ENCODE data around the gene TLK1.

TLK1 gene

DNA sequence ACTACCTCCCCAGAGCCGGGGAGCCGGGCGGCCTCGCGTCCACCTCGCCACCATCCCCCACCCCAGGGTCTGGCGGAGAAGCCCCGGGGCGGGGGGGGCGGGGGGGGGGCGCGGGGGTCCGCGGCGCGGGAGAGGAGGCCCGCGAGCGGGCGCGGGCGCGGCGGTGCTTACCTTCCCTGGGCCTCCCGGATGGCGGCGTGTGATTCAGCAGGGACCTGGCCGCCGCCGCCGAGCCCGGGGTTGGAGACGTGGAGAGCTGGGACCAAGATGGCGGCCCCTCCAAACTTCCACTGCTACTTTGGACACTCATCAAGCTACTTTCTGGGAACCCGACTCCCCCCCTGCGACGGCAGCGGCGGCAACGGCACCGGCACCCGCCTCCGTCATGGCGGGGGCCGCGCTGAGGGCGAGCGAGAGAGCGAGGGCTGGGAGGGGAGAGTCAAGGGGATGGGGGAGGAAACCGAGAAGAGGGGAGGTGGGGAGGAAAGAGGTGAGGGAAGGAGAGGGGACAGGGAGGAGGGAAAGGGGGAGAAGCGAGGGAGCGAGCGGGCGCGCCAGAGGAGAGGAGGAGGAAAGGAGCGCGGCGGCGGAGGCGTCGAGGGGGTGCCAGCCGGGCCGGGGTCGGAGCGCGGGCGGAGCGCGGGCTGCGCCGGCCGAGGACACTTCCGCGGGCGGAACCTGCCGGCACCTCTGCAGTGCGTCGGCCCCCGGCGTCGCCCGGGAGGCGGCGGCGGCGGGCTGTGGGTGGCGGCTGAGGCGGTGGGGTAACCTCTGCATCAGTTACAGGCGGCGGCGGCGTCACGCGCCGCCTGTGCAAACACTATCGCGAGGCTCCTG, at the start of gene TLK1:
Gene TLK1 (minus strand): TSS at position 775 of the 837 bp plus-strand sequence. CDS start 465 bp downstream, at position 310.
- peak; percentile 67 to 93 for DNase-seq

DNA sequence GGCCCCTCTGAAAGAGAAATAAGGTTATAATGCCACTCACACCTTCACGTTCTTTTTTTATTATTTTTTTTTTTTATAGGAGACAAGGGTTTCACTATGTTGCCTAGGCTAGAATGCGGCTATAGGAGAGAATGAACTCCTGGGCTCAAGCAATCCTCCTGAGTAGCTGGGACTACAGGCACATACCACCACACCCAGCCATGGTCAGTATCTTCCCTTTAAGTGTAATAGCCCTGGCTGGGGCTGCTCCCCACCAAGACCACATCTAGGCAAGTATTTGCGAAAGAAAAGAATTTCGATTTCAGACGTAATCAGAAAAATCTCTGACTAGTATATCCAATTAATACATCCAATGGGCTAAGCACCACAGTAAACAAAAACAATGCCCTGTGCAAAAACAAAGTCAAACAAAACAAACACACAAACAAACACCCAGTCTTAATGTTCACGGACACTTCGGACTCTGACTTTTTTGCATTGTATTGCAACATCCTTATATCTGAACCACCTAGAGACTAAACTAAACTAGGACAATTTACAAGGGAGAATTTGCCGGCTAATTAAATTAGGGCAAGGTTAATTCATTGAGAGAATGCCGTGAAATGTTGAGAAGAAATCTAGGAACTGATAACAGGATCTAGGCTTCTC, 49.6 kb upstream of the TLK1 start:
- no peak for DNase-seq

DNA sequence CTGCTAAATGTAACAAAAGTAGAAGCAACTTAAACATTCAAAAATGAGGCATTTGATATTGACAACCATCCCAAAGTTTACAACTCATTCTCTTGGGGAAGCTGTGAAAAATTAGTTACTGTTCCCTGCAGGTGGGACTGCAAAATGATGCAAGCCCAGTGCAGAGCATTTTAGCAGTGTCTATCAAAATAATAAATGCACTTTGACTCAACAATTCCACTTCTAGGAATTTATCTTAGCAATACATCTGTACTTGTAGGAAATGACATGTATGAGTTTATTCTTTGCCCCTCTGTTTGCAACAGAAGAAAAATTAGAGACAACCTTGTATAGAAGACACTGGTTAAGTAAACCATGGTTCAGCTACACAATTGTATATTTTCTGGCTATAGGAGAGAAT, 48.0 kb upstream of the TLK1 start:
- no peak for DNase-seq

DNA sequence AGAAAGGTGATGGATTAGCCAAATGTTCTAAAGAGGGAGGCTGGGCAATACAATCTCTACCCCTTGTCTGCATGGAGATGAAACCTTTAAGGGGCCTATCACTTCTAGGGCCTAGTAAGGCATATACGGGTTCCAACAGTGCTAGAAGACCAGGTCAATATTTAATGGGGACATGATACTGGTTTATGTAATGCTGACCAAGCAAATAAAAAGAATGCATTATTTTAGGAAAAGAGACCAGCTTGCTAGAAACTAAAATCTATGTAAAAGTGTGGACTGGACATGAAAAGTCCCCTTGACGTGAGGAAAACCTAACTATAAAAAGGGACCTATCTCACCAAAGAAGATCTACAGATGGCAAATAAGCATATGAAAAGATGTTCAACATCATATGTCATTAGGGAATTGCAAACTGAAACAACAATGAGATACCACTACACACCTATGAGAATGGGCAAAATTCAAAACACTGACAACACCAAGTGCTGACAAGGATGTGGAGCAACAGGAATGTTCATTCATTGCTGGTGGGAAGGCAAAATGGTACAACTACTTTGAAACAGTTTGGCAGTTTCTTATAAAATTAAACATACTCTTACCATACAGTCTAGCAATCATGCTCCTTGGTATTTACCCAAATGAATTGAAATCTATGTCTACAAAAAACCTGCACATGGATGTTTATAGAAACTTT, 45.9 kb upstream of the TLK1 start:
- no peak for DNase-seq

DNA sequence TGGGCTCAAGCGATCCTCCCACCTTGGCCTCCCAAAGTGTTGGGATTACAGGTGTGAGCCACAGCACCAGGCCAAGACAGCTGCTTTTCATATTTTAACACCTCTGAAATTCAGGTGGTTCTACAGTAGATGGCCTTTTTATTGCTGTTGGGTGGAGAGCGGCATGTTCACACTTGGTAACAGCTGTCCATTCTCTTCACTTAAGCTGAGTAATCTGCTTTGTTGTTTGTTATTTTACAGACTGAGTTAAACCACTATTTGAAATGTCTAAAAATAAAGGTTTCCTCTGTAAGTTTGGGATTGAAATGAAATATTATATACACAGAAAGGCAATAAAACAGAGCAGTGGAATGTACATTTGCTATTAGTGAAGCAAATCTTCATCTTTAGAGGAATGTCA, 44.9 kb upstream of the TLK1 start:
- no peak for DNase-seq

DNA sequence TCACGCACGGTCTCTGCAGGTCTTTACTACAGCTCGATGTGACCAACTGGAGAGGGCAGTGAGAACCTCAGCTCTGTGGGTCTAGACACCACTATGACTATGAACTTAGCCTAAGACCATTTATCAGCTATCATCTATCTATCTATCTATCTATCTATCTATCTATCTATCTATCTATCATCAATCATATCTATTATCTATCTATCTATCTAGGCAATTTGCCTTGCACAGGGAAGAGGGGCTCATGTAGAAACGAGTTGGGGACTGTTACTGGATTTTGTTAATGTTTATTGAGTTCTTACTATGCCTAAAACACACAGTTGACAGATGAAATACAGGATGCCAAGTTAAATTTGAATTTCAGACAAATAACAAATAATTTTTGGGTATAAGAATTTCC, 41.1 kb upstream of the TLK1 start:
- no peak for DNase-seq

DNA sequence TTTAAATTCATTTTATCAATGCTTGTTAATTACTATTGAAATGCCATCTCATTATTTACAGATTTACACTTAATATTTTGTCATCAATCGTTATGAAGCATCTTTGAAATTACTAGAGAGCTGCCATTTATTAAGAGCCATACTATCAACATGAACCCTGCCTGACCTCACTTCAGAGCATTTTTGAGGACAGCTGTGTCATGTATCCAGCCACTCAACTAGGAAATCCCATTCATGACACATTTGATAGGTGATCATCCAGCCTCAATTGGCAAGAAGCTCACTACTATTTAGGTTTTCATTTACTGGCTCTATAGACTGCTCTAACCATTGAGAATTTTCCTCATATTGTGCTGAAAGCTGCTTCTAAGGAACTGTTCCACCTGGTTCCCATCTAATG, 40.6 kb upstream of the TLK1 start:
- DNase-seq, result no peak

DNA sequence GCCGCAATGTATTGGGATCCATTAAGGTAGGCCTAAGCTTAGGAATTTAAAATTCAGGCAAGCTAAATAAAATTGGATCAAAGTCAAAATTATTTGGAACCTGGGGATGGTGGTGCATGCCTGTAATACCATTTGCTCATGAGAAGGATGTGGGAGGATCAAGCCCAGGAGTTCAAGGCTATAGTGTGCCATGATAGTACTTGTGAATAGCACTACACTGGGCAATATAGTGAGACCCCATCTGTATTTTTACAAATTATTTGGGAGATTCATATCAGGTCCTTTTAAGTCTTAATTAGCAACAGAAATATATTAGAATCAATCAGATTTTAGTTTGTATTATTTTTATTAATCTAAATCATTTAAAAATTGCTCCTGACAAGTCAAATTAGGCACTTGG, 39.8 kb upstream of the TLK1 start:
- DNase-seq, result no peak

DNA sequence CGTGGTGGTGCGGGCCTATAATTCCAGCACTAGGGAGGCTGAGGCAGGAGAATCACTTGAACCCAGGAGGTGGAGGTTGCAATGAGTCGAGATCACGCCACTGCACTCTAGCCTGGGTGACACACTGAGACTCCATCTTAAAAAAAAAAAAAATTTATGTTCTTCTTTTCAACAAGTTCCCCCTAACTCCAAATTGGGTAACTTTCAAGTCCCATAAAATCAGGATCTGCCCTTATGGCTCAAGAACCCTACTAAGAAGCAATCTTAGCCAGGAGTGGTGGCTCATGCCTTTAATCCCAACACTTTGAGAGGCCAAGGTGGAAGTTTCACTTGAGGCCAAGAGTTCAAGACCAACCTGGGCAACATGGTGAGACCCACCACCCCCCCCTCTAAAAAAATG, 30.3 kb upstream of the TLK1 start:
- DNase-seq, result no peak

DNA sequence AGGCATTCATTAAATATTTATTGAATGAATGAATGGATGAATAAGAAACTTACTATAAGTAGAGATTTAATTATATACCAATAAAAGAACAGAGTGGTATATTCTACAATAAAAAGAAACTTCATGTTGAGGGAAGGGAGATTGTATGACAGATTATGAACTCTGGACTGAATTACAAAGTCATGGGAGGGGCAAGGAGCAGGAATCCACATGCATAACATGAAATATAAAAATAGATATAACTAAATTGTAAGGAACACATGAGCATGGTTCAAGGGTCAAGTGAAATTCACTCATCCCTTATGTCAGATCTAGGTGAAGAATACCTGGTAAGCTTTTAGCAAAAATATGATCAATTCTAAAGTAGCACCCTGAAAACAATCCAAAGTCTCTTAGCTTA, 27.1 kb upstream of the TLK1 start:
- no peak for DNase-seq

DNA sequence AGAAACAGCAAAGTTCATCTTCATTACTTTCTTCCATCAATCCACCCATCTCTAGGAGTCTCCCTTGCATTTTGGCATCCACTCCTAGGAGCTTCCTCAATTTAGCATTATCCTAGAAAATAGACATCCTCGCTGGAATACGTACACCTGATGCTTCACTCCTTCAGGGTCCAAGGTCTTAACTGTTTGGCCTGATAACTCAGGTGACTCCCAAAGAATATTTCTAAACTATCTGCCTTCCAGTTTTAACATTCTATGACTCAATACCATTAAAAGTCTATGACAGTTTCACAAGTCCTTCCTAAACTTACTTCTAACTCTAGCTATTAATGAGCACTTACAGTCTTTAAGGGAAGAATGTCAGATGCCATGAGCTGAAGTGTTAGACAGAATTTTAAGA, 26.5 kb upstream of the TLK1 start:
- no peak for DNase-seq

DNA sequence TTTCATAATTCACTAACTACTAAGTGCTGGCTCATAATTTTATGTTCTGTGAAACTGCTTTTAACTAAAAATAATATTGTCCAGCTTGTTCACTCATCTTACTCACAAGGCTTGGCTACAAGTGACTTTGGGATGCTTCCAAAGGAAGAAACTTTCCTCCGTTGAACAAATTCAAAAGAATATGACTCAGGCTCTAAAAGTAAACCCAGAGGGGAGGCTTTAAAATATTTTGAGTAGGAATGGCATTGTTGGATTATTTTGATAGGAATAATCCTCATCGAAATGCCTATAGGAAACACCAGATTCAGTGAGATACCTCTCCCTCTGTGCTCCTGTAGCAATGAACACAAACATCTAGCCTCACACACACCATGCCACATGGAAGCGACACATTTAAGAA, 25.2 kb upstream of the TLK1 start:
- no peak for DNase-seq

DNA sequence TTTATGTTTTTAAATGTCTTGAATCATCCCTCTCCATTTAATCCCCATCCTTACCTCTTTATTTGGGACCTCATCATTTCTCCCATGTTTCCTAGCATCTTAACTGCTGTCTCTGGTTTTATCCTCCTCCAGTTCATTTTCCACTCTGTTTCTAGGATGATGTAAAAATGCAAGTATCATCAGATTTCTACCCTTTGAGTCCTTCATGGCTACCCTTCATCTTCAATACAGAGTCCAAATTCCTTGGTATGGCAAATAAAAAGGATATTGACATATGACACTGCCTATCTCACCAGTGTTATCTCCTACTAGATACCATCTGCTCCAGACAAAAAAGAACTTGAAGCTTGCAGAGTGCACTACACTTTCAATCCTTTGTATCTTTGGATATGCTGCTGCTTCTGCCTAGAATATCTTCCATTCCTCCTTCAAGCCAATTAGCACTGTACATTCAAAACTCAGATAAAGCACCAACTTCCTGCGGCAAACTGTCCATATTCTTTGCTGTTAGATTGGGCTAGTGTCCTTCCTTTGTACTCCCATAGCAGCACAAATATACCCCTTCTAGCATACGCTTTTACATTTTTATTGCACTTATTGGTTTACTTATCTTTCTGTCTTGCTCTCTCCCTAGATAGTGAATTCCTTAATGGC, 24.6 kb upstream of the TLK1 start:
- no peak for DNase-seq

DNA sequence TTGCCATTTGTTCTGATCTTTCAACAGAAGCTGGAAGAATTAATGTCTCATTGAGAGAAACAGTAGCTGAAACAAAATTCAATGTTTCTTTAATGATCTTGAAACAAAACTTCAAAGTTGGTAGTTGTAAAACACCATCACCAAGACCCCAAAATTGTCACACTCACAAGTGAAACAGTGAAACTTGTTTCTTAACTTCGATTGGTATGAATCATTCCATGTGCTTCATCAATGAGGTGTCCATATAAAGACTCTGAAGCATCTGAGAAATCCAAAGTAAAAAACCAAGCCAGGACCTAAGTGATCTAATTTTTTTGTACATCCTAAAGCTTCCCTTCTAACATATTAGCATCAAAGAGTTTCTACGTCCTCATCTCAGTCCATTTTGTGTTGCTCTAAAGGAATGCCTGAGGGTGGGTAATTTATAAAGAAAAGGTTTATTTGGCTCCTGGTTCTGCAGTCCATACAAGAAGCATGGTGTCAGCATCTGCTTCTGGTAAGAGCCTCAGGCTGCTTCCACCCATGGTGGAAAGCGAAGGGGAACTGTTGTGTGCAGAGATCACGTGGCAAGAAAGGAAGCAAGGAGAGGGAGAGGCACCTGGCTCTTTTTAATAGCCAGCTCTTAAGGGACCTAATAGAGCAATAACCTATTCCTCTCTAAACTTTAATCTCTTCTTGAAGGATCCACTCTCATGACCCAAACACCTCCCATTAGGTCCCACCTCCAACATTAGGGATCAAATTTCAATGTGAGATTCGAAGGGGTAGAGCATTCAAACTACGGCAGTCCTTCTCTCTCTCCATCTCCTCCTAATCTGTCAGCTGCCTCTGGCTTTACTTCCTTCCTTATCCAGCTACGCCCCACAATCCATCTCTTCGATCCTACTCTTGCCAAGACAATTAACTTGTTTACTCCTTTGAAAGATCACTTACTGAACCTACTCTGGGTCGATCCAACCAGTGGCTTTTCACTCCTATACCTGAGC, 20.7 kb upstream of the TLK1 start:
- DNase-seq, result no peak

DNA sequence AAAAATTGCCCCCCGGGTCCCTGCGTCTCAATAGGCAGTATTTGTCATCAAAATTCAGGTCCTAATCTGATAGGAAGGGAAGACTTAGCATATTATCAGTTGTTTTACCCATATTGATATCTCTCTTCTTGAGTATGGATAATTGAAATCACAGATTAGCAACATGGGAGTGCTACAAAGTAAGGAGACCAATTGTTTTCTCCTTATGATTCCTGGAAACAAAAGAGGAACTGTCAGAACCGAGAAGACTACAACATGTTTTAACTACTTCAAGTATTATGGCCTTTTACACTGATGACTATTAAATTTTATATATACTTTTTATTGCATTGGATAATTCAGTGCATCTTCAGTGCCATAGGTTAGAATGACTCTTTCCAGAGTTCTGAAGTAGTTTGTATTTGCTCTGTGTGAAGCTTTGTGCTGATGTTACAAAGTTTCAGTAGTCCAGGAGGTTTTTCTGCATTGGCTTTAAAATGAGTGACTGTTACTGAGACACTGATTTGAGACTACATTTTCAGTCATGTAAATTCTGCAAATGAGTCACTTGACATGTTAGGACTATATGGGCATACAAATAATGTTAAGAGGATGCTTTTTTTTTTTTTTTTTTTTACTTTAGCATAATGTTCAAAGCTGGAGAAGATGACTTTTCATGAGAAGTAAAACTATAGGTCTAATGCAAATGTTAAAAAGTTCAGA, 19.7 kb upstream of the TLK1 start:
- DNase-seq, result no peak

DNA sequence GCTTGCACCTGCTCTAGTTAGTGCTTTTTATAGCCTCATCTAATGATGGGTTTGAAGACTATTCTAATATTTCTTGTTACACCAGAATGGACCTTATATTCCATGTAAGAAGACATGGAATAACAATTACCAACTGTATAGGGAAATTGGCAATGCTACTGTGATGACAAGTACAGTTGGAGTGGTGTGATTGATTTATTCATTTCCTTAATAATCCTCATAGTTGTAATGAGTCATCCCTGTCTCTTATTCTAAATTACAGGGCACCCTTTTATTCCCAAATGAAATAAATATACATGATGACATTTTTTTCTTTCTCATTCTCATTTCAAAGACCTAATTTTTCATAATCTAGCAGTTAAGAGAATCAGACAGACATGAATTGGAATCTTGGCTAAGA, 18.3 kb upstream of the TLK1 start:
- DNase-seq, result no peak

DNA sequence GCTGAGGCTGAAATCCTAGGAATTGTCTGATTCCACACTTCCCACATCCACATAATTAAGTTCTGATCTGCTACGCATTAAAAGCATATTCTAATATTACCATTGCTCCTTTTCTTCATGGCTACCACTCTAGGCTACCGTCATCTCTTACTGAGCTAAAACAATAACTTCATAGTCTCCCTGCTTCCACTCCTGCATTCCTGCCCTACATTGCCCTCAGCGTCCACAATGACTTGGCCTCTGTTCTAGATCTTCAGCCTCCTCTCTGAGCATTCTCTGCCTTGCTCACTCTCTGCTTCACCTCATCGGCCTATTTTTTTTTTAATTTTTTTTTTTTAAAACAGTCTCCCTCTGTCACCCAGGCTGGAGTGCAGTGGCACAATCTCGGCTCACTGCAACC, 15.8 kb upstream of the TLK1 start:
- no peak for DNase-seq

DNA sequence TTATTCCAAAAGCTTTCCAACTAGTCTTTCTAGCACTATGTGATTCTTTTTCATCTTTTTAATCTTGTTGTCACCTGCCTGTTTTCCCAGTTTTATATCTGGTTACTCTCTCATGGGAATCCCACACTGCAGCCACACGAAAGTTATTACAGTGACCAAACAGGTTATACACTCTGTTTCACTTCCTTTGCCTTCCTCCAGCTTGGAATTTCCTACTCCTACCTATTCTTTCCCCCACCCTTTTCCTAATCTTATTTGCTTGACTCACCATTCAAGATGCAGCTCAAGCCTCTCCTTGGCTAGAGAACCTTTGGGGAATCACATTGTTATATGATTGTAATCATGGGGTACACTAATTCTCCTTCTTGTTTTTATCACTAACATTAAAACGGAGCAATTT, 13.4 kb upstream of the TLK1 start:
- DNase-seq, result no peak

DNA sequence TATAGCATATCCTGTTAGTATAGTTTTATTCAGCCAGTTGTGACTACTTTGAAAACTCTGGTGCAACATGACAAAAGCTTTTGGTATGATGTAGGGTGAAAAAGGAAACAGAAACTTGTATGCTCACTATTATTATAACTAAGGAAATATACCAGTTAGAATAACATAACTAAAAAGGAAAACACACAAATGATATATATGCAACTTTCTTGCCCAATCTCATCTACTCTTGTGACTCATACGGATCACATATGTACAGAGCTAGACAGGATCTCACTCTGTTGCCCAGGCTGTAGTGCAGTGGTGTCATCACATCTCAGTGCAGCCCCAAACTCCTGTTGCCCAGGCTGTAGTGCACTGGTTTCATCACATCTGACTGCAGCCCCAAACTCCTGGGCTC, 12.4 kb upstream of the TLK1 start:
- DNase-seq, result no peak

DNA sequence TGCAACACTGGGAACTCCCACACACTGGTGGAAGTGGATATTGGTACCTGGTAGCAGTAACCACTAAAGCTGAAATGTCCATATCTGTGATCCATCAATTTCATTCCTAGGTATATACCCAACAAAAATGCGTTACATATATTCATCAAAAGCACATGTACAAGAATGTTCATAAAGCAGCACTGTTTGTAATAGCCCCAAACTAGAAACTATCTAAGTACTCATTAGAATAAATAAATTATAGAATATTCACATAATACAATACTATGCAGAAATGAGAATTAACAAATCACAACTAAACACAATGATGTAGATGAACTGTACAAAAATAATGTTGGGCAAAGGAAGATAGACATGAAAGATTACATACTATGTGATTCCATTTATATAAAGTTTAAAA, 11.1 kb upstream of the TLK1 start:
- DNase-seq, result no peak

DNA sequence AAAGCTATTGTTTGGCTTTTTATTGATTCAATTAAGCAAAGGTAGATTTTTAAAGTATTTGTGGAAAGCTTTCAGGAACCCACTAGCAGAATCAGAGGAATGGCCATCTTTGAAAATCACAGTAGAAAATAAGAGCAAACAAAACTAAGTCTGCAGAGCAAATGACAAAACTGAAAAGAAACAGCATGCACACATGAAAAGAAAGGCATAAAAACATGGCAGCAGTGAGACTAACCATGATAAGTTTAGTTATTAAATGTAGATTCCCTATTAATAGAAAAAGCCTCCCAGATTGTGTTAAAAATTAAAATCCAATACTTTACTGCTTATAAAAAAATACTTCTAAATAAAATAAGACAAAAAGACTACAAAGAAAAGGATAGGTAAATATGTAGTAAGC, 9.1 kb upstream of the TLK1 start:
- DNase-seq, result no peak

DNA sequence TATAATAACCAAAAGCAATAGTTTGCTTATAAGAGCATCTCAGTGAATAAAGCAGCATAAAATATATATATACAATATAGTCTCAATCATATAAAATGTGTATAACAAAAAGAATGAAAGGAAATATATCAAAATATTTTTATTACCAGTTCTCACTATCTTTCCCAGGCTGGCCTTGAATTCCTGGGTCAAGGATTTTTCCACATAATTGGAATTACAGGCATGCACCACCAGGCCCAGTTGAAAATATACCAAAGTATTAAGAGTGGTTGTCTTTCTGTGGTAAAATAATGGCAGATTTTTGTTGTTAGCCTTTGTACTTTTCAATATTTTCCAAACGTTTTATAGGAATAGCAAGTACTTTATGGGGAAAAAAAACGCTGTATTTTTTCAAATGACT, 8.6 kb upstream of the TLK1 start:
- no peak for DNase-seq

All from NCI-H526 (cell line).